Astrocyte of the spinal cord (primary cell): ENCODE results near the gene AP2B1.

ENCODE experiments used
- DNase-seq: peaks from one replicate; pipeline ENCODE4 v3.0.0; 2011; ENCODE audit warnings: low read depth, low spot score
- H3K4me3 ChIP-seq: 2 replicates; pipeline ENCODE4 v1.5.1; 2011; ENCODE audit warnings: low read depth, mild to moderate bottlenecking, low read length, moderate library complexity
- in situ Hi-C: cut with HindIII; loops from 2 replicates; pipeline ENCODE4 v1.10.0; 2017; ENCODE audit warnings: low sequenced_read_pairs
- TF ChIP-seq, protein P1 (sequence below): IDR thresholded peaks from 2 replicates; pipeline ENCODE4 v1.5.1; 2012; ENCODE audit warnings: low read depth, mild to moderate bottlenecking, low read length, inconsistent platforms

Gene AP2B1

DNA sequence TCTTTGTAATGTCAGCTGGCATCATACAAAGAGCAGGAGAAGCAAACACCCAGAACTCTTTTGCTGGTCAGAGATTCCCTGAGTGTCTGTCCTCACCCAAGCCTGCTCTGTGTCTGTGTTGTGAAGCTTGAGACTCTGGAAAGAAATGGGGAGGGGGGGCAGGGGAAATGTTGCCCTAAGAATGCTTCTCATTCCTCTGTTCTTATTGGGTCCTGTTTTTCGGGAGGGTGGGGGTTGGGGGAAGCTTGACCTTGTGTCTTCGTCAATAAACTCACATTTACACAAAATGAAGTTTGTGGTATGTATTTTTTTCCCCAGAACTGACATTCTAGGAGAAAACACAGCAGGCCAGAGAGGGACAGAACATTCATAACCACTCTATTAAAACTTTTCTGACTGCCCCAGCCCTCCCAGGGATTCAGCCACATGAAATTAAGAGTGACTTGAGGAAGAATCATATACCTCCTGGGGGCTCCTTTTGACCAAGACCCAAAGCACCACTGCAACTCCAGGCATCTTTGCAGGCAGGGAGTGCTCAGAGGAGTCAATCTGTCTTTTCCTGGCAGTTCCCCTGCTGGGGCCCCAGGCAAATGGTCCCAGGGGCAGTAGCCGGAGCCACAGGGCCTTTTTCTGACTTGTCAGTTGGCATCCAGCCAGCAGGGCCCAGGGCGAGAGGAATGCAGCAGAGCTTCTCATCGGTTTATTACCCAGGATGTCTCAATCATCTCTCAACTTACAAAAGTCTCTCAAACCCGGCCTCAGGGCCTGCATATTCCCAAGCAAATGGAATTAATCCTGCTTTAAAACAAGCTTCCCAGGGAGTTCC is 139.2 kb downstream of the AP2B1 start:
- TF ChIP-seq, protein P1, sequence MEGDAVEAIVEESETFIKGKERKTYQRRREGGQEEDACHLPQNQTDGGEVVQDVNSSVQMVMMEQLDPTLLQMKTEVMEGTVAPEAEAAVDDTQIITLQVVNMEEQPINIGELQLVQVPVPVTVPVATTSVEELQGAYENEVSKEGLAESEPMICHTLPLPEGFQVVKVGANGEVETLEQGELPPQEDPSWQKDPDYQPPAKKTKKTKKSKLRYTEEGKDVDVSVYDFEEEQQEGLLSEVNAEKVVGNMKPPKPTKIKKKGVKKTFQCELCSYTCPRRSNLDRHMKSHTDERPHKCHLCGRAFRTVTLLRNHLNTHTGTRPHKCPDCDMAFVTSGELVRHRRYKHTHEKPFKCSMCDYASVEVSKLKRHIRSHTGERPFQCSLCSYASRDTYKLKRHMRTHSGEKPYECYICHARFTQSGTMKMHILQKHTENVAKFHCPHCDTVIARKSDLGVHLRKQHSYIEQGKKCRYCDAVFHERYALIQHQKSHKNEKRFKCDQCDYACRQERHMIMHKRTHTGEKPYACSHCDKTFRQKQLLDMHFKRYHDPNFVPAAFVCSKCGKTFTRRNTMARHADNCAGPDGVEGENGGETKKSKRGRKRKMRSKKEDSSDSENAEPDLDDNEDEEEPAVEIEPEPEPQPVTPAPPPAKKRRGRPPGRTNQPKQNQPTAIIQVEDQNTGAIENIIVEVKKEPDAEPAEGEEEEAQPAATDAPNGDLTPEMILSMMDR: no peak
- H3K4me3 ChIP-seq: no peak overlapping the region
- in situ Hi-C loops: no loop called here
- peak; percentile 93 for DNase-seq

DNA sequence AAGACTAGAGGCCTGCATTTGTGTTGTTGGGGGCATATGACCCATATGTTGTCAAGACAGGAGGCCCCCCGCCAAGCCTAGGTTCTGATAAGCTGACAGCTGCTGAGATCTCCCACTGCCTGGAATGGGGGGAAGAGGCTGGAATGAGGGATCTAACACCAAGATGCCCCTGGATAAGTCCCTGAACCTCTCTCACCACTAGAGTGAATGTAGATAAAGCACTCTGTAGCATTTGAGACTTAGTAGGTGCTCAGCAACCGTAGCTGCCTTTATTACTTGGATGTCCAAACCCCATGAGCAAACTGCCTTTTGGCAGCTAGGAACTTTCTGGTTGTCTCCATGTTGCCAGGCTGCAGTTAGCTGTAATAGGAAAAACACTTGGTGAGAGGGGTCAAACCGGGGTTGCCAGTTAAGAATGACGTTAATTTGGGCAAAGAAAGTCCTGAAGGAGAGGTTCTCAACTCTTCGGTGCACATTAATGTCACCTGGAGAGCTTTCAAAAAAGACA is 139.9 kb downstream of the AP2B1 start:
- TF ChIP-seq, protein P1: no peak
- no peak overlapping the region for H3K4me3 ChIP-seq
- in situ Hi-C loops: no loop called here
- DNase-seq: peak; percentile 50

DNA sequence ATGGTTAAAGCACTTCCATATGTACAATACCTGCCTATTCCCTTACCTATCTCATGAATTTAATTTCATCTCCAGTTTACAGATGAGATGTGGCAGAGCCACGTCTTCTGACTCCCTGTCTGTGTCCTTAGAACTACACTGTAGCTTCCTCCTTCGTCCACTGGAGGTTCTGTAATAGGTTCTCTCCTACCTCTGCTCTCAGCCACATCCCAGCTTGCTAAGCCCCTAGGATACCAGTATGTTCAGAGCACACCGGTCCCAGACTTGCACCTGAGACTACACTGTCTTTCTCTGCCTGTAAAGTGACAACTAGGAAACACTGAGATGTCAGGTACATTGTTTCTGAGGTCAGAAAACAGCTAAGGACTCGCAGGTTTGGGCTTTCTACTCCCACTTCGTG is 140.5 kb downstream of the AP2B1 start:
- no peak for DNase-seq
- TF ChIP-seq, protein P1: no peak
- no peak overlapping the region for H3K4me3 ChIP-seq
- in situ Hi-C loops: no loop called here

DNA sequence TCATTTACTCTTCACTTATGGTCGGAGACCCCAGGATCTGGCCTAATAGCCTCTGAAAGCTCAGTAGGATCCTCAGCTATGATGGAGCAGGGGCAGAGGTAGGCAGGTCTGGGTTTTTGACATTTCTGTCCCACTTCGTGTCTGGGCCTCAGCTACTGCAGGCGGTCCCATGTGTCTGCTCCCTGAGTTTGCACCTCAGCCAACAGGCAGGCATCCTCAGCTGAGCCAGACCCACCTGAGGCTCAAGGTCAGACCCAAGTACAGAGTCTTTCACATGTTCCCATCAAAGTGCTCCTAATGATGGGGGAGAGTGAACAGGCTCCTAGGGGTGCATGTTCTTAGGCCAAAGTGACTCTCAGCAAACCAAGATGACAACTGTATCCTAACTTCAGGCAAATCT is 141.4 kb downstream of the AP2B1 start:
- H3K4me3 ChIP-seq: no peak overlapping the region
- in situ Hi-C loops: no loop called here
- no peak for DNase-seq
- TF ChIP-seq, protein P1: no peak

DNA sequence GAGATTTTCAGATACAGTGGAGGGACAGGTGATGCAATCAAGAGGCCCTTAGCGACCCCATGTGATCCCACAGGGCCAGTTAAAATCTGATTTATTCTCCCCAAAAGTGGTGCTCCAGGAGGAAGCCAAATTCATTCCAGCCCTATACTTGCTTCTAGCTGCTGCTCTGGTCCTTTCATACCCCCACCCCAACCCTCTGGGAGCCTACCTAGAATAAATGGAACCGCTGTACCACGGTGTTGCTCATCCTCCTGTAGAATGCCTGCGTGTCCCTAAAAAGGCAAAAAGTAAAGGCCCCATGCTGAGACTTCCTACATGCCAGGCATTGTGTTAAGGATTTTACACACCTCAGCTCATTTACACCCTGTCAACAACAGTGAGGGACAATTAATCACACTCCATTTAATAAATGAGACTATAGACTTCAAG is 142.3 kb downstream of the AP2B1 start:
- in situ Hi-C loops: no loop called here
- no peak overlapping the region for H3K4me3 ChIP-seq
- TF ChIP-seq, protein P1: no peak
- DNase-seq: no peak

DNA sequence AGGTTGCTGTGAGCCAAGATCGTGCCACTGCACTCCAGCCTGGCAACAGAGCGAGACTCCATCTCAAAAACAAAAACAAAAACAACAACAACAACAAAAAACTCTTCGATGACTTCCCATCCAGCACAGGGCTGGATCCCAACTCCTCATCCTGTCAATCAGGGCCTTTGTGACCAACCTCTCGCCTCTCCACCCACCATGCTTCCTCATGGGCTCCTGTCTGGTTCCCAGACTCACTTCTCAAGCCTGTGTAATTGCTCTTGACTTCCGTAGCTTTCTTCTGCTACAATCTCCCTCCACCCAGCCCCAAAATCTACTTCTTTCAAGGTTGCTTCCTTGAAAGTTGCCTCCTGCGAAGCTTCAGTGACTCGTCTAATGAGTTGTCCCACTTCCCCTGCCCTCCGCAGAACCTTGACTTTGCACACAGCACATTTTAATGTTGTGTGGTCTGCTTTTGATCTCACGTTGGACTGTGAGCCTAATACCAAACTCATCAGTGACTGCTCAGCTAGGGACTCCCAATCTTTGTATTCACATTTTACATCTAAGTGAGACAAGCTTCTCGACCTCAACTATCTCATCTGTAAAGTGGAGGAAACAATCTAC is 143.4 kb downstream of the AP2B1 start:
- no peak overlapping the region for H3K4me3 ChIP-seq
- in situ Hi-C loops: no loop called here
- no peak for DNase-seq
- TF ChIP-seq, protein P1: no peak
